ENCODE results near the gene DNAJB5.
A peak's percentile ranks its signal among the peaks of the same experiment; 100 is the strongest.
"Not testable (repeated sequence)": the region's sequence is repeated elsewhere in the genome, so short reads cannot be mapped to it uniquely, and the experiment has no call there.

The DNAJB5 gene

GRCh38 chr9:34989003-34989945 is at the start of gene DNAJB5:
Gene DNAJB5 (plus strand): TSS chr9:34989745. CDS start chr9:34990631, 886 bp downstream.
- peak; percentile 88 for DNase-seq (ENCODE audit: low read depth)

GRCh38 chr9:34939989-34940388 is 49.6 kb upstream of the DNAJB5 start:
- not testable (repeated sequence) for DNase-seq (ENCODE audit: low read depth)

- no peak for DNase-seq (ENCODE audit: low read depth)
Measured at GRCh38 chr9:34948451-34948850, 41.1 kb upstream of the DNAJB5 start.

- DNase-seq (ENCODE audit: low read depth): no peak
Measured at GRCh38 chr9:34954225-34954624, 35.3 kb upstream of the DNAJB5 start.

GRCh38 chr9:34956066-34956465 is 33.5 kb upstream of the DNAJB5 start:
- not testable (repeated sequence) for DNase-seq (ENCODE audit: low read depth)

GRCh38 chr9:34956648-34957047 is 32.9 kb upstream of the DNAJB5 start:
- no peak for DNase-seq (ENCODE audit: low read depth)

- DNase-seq (ENCODE audit: low read depth): no peak
Measured at GRCh38 chr9:34957492-34958410, 31.8 kb upstream of the DNAJB5 start, which contains the start of gene PHF24. Gene PHF24 (plus strand): TSS chr9:34958285. CDS start chr9:34971299, 13,014 bp downstream.

- DNase-seq (ENCODE audit: low read depth): no peak
Measured at GRCh38 chr9:34958411-34958982, 31.0 kb upstream of the DNAJB5 start.

GRCh38 chr9:34959461-34959860 is 30.1 kb upstream of the DNAJB5 start:
- no peak for DNase-seq (ENCODE audit: low read depth)

- no peak for DNase-seq (ENCODE audit: low read depth)
Measured at GRCh38 chr9:34961574-34962490, 27.7 kb upstream of the DNAJB5 start.

- no peak for DNase-seq (ENCODE audit: low read depth)
Measured at GRCh38 chr9:34962546-34962945, 27.0 kb upstream of the DNAJB5 start.

- no peak for DNase-seq (ENCODE audit: low read depth)
Measured at GRCh38 chr9:34963552-34963951, 26.0 kb upstream of the DNAJB5 start.

- no peak for DNase-seq (ENCODE audit: low read depth)
Measured at GRCh38 chr9:34964458-34964857, 25.1 kb upstream of the DNAJB5 start.

GRCh38 chr9:34971146-34971811 is 18.3 kb upstream of the DNAJB5 start:
- no peak for DNase-seq (ENCODE audit: low read depth)

GRCh38 chr9:34974664-34975063 is 14.9 kb upstream of the DNAJB5 start:
- no peak for DNase-seq (ENCODE audit: low read depth)

- no peak for DNase-seq (ENCODE audit: low read depth)
Measured at GRCh38 chr9:34976441-34976840, 13.1 kb upstream of the DNAJB5 start.

GRCh38 chr9:34976992-34977391 is 12.6 kb upstream of the DNAJB5 start:
- DNase-seq (ENCODE audit: low read depth): no peak

- no peak for DNase-seq (ENCODE audit: low read depth)
Measured at GRCh38 chr9:34980181-34980761, 9.3 kb upstream of the DNAJB5 start.

GRCh38 chr9:34982361-34982760 is 7.2 kb upstream of the DNAJB5 start:
- DNase-seq (ENCODE audit: low read depth): no peak

- DNase-seq (ENCODE audit: low read depth): no peak
Measured at GRCh38 chr9:34983209-34983608, 6.3 kb upstream of the DNAJB5 start.
